NCI-H82 treated with DMSO at 0.1 percent for 48 hours (cell line): ENCODE data around the gene DCXR.

ENCODE experiments used
- DNase-seq: peaks from one replicate; lab custom pipeline; 2025; ENCODE audit not compliant: unreplicated experiment; lab: John Stamatoyannopoulos, UW

DCXR gene

GRCh38 chr17:82073446-82073845, 35.9 kb upstream of the DCXR start:
- no peak for DNase-seq

GRCh38 chr17:82072827-82073226, 35.3 kb upstream of the DCXR start:
- no peak for DNase-seq

GRCh38 chr17:82070611-82071010, 33.1 kb upstream of the DCXR start:
- no peak for DNase-seq

GRCh38 chr17:82065638-82066303, 28.3 kb upstream of the DCXR start, which contains the start of gene DUS1L:
Gene DUS1L, minus strand, starts transcription at chr17:82065804. Its CDS starts 745 bp downstream, at chr17:82065059.
- no peak for DNase-seq

- no peak for DNase-seq
These were observed 27.7 kb upstream of the DCXR start for GRCh38 chr17:82065193-82065637.

GRCh38 chr17:82064433-82065192, 27.1 kb upstream of the DCXR start:
- no peak for DNase-seq

- no peak for DNase-seq
These were observed 26.2 kb upstream of the DCXR start for GRCh38 chr17:82063424-82064415.

- no peak for DNase-seq
These were observed 25.5 kb upstream of the DCXR start for GRCh38 chr17:82062984-82063368.

- DNase-seq, result no peak
These were observed 24.8 kb upstream of the DCXR start for GRCh38 chr17:82062076-82062983.

GRCh38 chr17:82061047-82061925, 23.8 kb upstream of the DCXR start:
- DNase-seq, result no peak

GRCh38 chr17:82060614-82061013, 23.1 kb upstream of the DCXR start:
- DNase-seq, result no peak

GRCh38 chr17:82060001-82060380, 22.5 kb upstream of the DCXR start:
- DNase-seq, result no peak

GRCh38 chr17:82059272-82060000, 21.9 kb upstream of the DCXR start:
- no peak for DNase-seq

GRCh38 chr17:82058855-82059249, 21.4 kb upstream of the DCXR start:
- no peak for DNase-seq

GRCh38 chr17:82058230-82058854, 20.8 kb upstream of the DCXR start:
- DNase-seq, result no peak

GRCh38 chr17:82056729-82057621, 19.5 kb upstream of the DCXR start:
- no peak for DNase-seq
